Fibroblast of lung (primary cell): ENCODE measurements around the gene TSHR. TPM values are rescaled to one million over a fixed set of nuclear protein-coding genes. Genes with fewer than 3 reads are reported as not detected.
"Not testable (repeated sequence)": the region's sequence is repeated elsewhere in the genome, so short reads cannot be mapped to it uniquely, and the experiment has no call there.

Experiments
- DNase-seq, 2 donors: peaks; one replicate each; pipeline versions ENCODE4 v3.0.0 to v3.0.0-alpha.2; 2010; ENCODE audit warnings: low read depth in 2 of 2
- H2AFZ ChIP-seq: 2 replicates; pipeline ENCODE4 v1.5.1; 2012; ENCODE audit warnings: low read length, control low read depth, inconsistent platforms
- H3K27ac ChIP-seq: 2 replicates; pipeline ENCODE4 v1.5.1; 2011; ENCODE audit warnings: low read length, control low read depth; ENCODE audit not compliant: insufficient read depth
- H3K27me3 ChIP-seq: 2 replicates; pipeline ENCODE4 v1.5.1; 2011; ENCODE audit warnings: mild to moderate bottlenecking, low read length; ENCODE audit not compliant: control insufficient read depth, insufficient read depth
- H3K36me3 ChIP-seq: 2 replicates; pipeline ENCODE4 v1.5.1; 2011; ENCODE audit warnings: low read length; ENCODE audit not compliant: control insufficient read depth, insufficient read depth
- H3K4me1 ChIP-seq: 2 replicates; pipeline ENCODE4 v1.5.1; 2011; ENCODE audit warnings: low read length; ENCODE audit not compliant: control insufficient read depth, insufficient read depth; ENCODE audit errors: extremely low read depth
- H3K4me2 ChIP-seq: 2 replicates; pipeline ENCODE4 v1.5.1; 2011; ENCODE audit warnings: low read length, control low read depth; ENCODE audit not compliant: insufficient read depth; ENCODE audit errors: extremely low read depth
- H3K4me3 ChIP-seq, 4 experiments: fragments of 200-600 bp in 1 of 4; sonication (generic) in 1 of 4; replicated peaks in 1 of 4; 2 replicates each; pipeline ENCODE4 v1.5.1; 2011 to 2016; ENCODE audit warnings: low read length in 4 of 4, low read depth in 3 of 4, mild to moderate bottlenecking in 3 of 4, control low read depth in 2 of 4, inconsistent platforms in 1 of 4, mixed read lengths in 1 of 4; ENCODE audit not compliant: insufficient read depth in 1 of 4; ENCODE audit errors: control extremely low read depth in 1 of 4
- H3K79me2 ChIP-seq: 2 replicates; pipeline ENCODE4 v1.5.1; 2012; ENCODE audit warnings: mild to moderate bottlenecking, low read length, inconsistent platforms; ENCODE audit not compliant: control insufficient read depth, insufficient read depth
- H3K9ac ChIP-seq: 2 replicates; pipeline ENCODE4 v1.5.1; 2011; ENCODE audit warnings: mild to moderate bottlenecking, low read length, control low read depth; ENCODE audit not compliant: insufficient read depth
- H3K9me3 ChIP-seq: 2 replicates; pipeline ENCODE4 v1.5.1; 2012; ENCODE audit warnings: low read depth, low read length; ENCODE audit not compliant: control insufficient read depth, insufficient read depth
- H4K20me1 ChIP-seq: 2 replicates; pipeline ENCODE4 v1.5.1; 2011; ENCODE audit warnings: low read length; ENCODE audit not compliant: control insufficient read depth, insufficient read depth; ENCODE audit errors: extremely low read depth
- CTCF ChIP-seq, 2 donors: IDR thresholded peaks in 1 of 2; conservative IDR thresholded peaks in 1 of 2; 1 replicate in 1 of 2; 2 replicates in 1 of 2; pipeline ENCODE4 v1.5.1; 2011 to 2012; ENCODE audit warnings: low read length in 2 of 2, control low read depth in 1 of 2, inconsistent platforms in 1 of 2, low read depth in 1 of 2, mild to moderate bottlenecking in 1 of 2
- EZH2 ChIP-seq: IDR thresholded peaks from 2 replicates; pipeline ENCODE4 v1.5.1; 2012; ENCODE audit warnings: low read length, control low read depth, mild to moderate bottlenecking; ENCODE audit errors: missing control alignments
- polyA plus RNA-seq, 2 donors: library from polyadenylated mRNA; depleted of rRNA in 1 of 2; stranded (reverse) in 1 of 2; unstranded in 1 of 2; fragments of >200 nt; gene quantifications; 2 replicates each; pipeline ENCODE4 v1.2.1, GENCODE V29; 2011 to 2012; ENCODE audit warnings: missing spikeins in 1 of 2
- total RNA-seq: library from RNA; depleted of rRNA; stranded (reverse); fragments of >200 nt; gene quantifications from 2 replicates; pipeline ENCODE4 v1.2.1, GENCODE V29; 2014

TSHR gene
- total and polyA plus RNA-seq, 2 donors (not counting 1 experiment from before 2014, with no cell fraction given) = not detected

GRCh38 chr14:81110186-81110585 is 154.8 kb downstream of the TSHR start:
- no peaks in the 10 kb centered on the region for H3K9me3 ChIP-seq
- H3K36me3 ChIP-seq = no peaks in the 10 kb centered on the region
- DNase-seq = no peak
- no peak overlapping the region for H2AFZ ChIP-seq
- no peaks in the 10 kb centered on the region for H3K4me1 ChIP-seq
- H3K4me2 ChIP-seq = no peak overlapping the region
- no peaks in the 10 kb centered on the region for H3K27me3 ChIP-seq
- no peak overlapping the region for H3K4me3 ChIP-seq
- TF ChIP-seq CTCF (conservative IDR thresholded peaks at IDR 0.05 in 1 of 2, IDR thresholded peaks at IDR 0.05 in 1 of 2; ENCODE audit: low read depth in 1 of 2, low read length in 2 of 2) = no peak
- no peak for TF ChIP-seq EZH2
- no peak overlapping the region for H3K9ac ChIP-seq
- H3K79me2 ChIP-seq = no peaks in the 10 kb centered on the region
- no peak overlapping the region for H3K27ac ChIP-seq
- H4K20me1 ChIP-seq = no peaks in the 10 kb centered on the region

- TF ChIP-seq EZH2 (no peak), CTCF (conservative IDR thresholded peaks at IDR 0.05 in 1 of 2, IDR thresholded peaks at IDR 0.05 in 1 of 2; ENCODE audit: low read depth in 1 of 2, low read length in 2 of 2) (no peak)
- H4K20me1 ChIP-seq = no peaks in the 10 kb centered on the region
- no peak overlapping the region for H3K9ac ChIP-seq
- no peak overlapping the region for H3K4me3 ChIP-seq
- H3K4me2 ChIP-seq = no peak overlapping the region
- no peaks in the 10 kb centered on the region for H3K4me1 ChIP-seq
- H3K27me3 ChIP-seq = no peaks in the 10 kb centered on the region
- no peaks in the 10 kb centered on the region for H3K36me3 ChIP-seq
- no peak for DNase-seq
- no peaks in the 10 kb centered on the region for H3K79me2 ChIP-seq
- no peaks in the 10 kb centered on the region for H3K9me3 ChIP-seq
- H3K27ac ChIP-seq = no peak overlapping the region
- no peak overlapping the region for H2AFZ ChIP-seq
Observed at GRCh38 chr14:81113176-81113575, 157.8 kb downstream of the TSHR start.

GRCh38 chr14:81113945-81114820 is 158.8 kb downstream of the TSHR start:
- not testable (repeated sequence) for H3K27me3 ChIP-seq, H3K4me1 ChIP-seq, H3K79me2 ChIP-seq

More at GRCh38 chr14:81113945-81114820, 158.8 kb downstream of the TSHR start:
- H4K20me1 ChIP-seq, H3K4me2 ChIP-seq, H3K36me3 ChIP-seq, H3K9me3 ChIP-seq, H2AFZ ChIP-seq, H3K9ac ChIP-seq, DNase-seq, H3K27ac ChIP-seq, H3K4me3 ChIP-seq: not testable (repeated sequence)
